Esophagus squamous epithelium (tissue), 5 donors: Measurements from ENCODE around the gene HJV. TPM values are rescaled to one million over a fixed set of nuclear protein-coding genes. Genes with fewer than 3 reads are reported as not detected.

ENCODE experiments used
- DNase-seq: peaks from one replicate; lab custom pipeline; 2025; lab: John Stamatoyannopoulos, UW
- H3K27ac ChIP-seq, 4 donors: fragments of 200-600 bp; sonication (generic); one replicate each; pipeline ENCODE4 v1.5.1; 2016 to 2019; ENCODE audit warnings: mild to moderate bottlenecking in 1 of 4
- H3K27me3 ChIP-seq, 4 donors: fragments of 200-600 bp; sonication (generic); 1 replicate in 3 of 4; 2 replicates in 1 of 4; pipeline versions ENCODE4 v1.5.1 to v1.6.0; 2017 to 2021; ENCODE audit warnings: antibody characterized with exemption in 1 of 4
- H3K36me3 ChIP-seq, 3 donors: fragments of 200-600 bp; sonication (generic); one replicate each; pipeline ENCODE4 v1.5.1; 2016 to 2019
- H3K4me1 ChIP-seq, 3 donors: fragments of 200-600 bp; sonication (generic); one replicate each; pipeline ENCODE4 v1.5.1; 2017 to 2019
- H3K4me3 ChIP-seq, 4 donors: fragments of 200-600 bp; sonication (generic); 1 replicate in 3 of 4; 2 replicates in 1 of 4; pipeline ENCODE4 v1.5.1; 2016 to 2019; ENCODE audit warnings: mild to moderate bottlenecking in 2 of 4, moderate library complexity in 1 of 4
- H3K9me3 ChIP-seq, 3 donors: fragments of 200-600 bp; sonication (generic); one replicate each; pipeline ENCODE4 v1.5.1; 2016 to 2019
- POLR2A ChIP-seq, 4 donors: fragments of 450-650 bp; IDR thresholded peaks; one replicate each; pipeline ENCODE4 v1.6.1; 2017; ENCODE audit warnings: antibody characterized with exemption in 4 of 4, mild to moderate bottlenecking in 4 of 4, moderate library complexity in 3 of 4
- WGBS, 2 donors: methylation state at CpG; one replicate each; pipeline ENCODE4 v1.1.5; 2018; 5-methylcytosine and 5-hydroxymethylcytosine counted together
- intact Hi-C: fragments of 100-400 bp; cut with DNase I; formaldehyde crosslinking; loops from one replicate; pipeline ENCODE4 v1.15.0; 2022
- total RNA-seq, 4 donors: library from RNA; depleted of rRNA; stranded (reverse); fragments of >200 nt; gene quantifications; one replicate each; pipeline ENCODE4 v1.1.0, GENCODE V29; 2016
- TF ChIP-seq, protein P1 (sequence below), 6 experiments: fragments of 450-650 bp in 4 of 6; fragments of 200-600 bp in 2 of 6; sonication (generic) in 2 of 6; IDR thresholded peaks; one replicate each; pipeline ENCODE4 v1.5.1; 2016 to 2019; ENCODE audit warnings: antibody characterized with exemption in 6 of 6, mild to moderate bottlenecking in 4 of 6, moderate library complexity in 4 of 6
- donor health status: DM: yes; HTN: yes; CAD: no.

Gene HJV
- total RNA-seq, 4 donors from 2014 or later: not detected

DNA sequence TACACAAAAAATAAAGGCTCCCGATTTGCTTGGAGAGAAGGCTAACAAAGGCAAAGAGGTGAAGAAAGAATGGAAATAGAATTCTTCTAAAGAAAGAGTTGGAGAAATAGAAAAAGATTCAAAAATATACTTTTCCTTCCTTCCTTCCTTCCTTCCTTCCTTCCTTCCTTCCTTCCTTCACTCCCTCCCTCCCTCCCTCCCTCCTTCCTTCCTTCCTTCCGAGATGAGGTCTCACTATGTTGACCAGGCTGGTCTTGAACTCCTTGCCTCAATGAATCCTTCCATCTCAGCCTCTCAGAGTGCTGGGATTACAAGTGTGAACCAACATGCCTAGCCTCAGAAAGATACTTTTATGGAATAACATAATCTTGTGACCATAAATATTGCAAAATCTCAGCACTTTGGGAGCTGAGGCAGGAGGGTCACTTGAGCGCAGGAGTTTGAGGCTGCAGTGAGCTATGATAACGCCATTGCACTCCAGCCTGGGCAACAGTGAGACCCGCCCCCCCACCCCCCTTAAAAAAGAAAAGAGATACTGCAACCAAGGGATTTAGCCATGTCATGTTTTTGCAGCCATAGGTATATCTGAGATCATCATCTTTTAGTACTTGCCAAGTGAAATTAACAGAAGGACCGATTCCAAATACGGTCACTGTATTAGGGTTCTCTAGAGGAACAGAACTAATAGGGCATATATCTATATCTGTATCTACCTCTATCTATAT is 1.0 kb upstream of the HJV start:
- DNase-seq: no peak
- 67 to 73% methylated on average over 7 of the region's 7 CpGs for WGBS, 2 donors
- H3K9me3 ChIP-seq: no peaks in the 10 kb centered on the region
- TF ChIP-seq, protein P1, sequence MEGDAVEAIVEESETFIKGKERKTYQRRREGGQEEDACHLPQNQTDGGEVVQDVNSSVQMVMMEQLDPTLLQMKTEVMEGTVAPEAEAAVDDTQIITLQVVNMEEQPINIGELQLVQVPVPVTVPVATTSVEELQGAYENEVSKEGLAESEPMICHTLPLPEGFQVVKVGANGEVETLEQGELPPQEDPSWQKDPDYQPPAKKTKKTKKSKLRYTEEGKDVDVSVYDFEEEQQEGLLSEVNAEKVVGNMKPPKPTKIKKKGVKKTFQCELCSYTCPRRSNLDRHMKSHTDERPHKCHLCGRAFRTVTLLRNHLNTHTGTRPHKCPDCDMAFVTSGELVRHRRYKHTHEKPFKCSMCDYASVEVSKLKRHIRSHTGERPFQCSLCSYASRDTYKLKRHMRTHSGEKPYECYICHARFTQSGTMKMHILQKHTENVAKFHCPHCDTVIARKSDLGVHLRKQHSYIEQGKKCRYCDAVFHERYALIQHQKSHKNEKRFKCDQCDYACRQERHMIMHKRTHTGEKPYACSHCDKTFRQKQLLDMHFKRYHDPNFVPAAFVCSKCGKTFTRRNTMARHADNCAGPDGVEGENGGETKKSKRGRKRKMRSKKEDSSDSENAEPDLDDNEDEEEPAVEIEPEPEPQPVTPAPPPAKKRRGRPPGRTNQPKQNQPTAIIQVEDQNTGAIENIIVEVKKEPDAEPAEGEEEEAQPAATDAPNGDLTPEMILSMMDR (IDR thresholded peaks at IDR 0.05): no peak
- TF ChIP-seq POLR2A (IDR thresholded peaks at IDR 0.05): no peak
- no peak overlapping the region for H3K4me3 ChIP-seq
- H3K36me3 ChIP-seq: no peaks in the 10 kb centered on the region
- H3K27ac ChIP-seq: no peak overlapping the region
- H3K4me1 ChIP-seq: peaks cover 6 to 11% (median 8%) of the 10 kb centered on the region in 3 donors
- peaks cover 0 to 59% (median 8%) of the 10 kb centered on the region in 4 donors for H3K27me3 ChIP-seq
- intact Hi-C loops: loop anchor here (5.0 kb wide), 1 partner anchor 170 kb away; no protein-coding TSS in a partner anchor

DNA sequence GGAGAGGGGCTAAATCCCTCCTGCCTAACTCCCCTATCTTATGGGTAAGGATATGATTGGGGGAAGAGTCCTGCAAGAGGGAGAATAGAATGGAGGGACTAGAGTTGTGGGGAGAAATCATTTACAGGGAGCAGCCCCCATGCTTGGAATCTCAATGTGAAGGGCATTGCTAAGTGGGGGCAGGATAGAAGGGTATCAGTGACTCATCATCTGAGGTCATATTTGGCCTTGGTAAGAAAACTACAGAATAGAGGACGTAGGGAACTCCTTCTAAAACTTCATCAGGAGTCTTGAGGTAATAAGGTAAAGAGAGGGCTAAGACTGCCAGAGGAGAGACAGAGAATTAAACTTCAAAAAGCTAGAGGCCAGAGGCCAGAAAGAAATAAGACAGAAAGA is 487 bp downstream of the HJV start:
- no peaks in the 10 kb centered on the region for H3K9me3 ChIP-seq
- intact Hi-C loops: loop anchor here (5.0 kb wide), 1 partner anchor 169 kb away; no protein-coding TSS in a partner anchor
- no peak overlapping the region for H3K27ac ChIP-seq
- peaks cover 0 to 59% (median 8%) of the 10 kb centered on the region in 4 donors for H3K27me3 ChIP-seq
- no peak for TF ChIP-seq POLR2A (IDR thresholded peaks at IDR 0.05)
- TF ChIP-seq, protein P1 (IDR thresholded peaks at IDR 0.05): no peak
- no peak for DNase-seq
- H3K4me1 ChIP-seq: peaks cover 6 to 11% (median 8%) of the 10 kb centered on the region in 3 donors
- 42 to 57% methylated on average over 1 of the region's 1 CpG for WGBS, 2 donors
- no peaks in the 10 kb centered on the region for H3K36me3 ChIP-seq
- H3K4me3 ChIP-seq: no peak overlapping the region

GRCh38 chr1:146020058-146021049 is 1.2 kb downstream of the HJV start:
- no peak overlapping the region for H3K27ac ChIP-seq
- H3K4me1 ChIP-seq: peaks cover 6 to 11% (median 8%) of the 10 kb centered on the region in 3 donors
- no peak overlapping the region for H3K4me3 ChIP-seq
- 73 to 84% methylated on average over 1 to 4 of the region's 4 CpGs for WGBS, 2 donors
- H3K36me3 ChIP-seq: no peaks in the 10 kb centered on the region
- no peaks in the 10 kb centered on the region for H3K9me3 ChIP-seq
- no peak for TF ChIP-seq POLR2A (IDR thresholded peaks at IDR 0.05)
- TF ChIP-seq, protein P1 (IDR thresholded peaks at IDR 0.05): no peak
- intact Hi-C loops: loop anchor here (5.0 kb wide), 1 partner anchor 168 kb away; no protein-coding TSS in a partner anchor
- DNase-seq: no peak
- peaks cover 0 to 62% (median 8%) of the 10 kb centered on the region in 4 donors for H3K27me3 ChIP-seq

GRCh38 chr1:146019231-146020057 is 2.1 kb downstream of the HJV start:
- Histone ChIP-seq H3K4me1 (peaks cover 6 to 11% (median 8%) of the 10 kb centered on the region in 3 donors), H3K27ac (no peak overlapping the region), H3K4me3 (peak overlapping the region in 3 of 4 donors; percentile 7 to 49 (median 26)), H3K27me3 (peaks cover 0 to 62% (median 8%) of the 10 kb centered on the region in 4 donors), H3K36me3 (no peaks in the 10 kb centered on the region), H3K9me3 (no peaks in the 10 kb centered on the region)
- TF ChIP-seq, protein P1 (IDR thresholded peaks at IDR 0.05): no peak
- no peak for TF ChIP-seq POLR2A (IDR thresholded peaks at IDR 0.05)
- intact Hi-C loops: loop anchor here (5.0 kb wide), 1 partner anchor 167 kb away; no protein-coding TSS in a partner anchor
- 32 to 35% methylated on average over 14 to 19 of the region's 43 CpGs for WGBS, 2 donors
- no peak for DNase-seq
